ENCODE measurements around the gene SH3YL1. TPM values are rescaled to one million over a fixed set of nuclear protein-coding genes. Genes with fewer than 3 reads are reported as not detected.

The SH3YL1 gene
- total RNA-seq, 1 experiment from 2014 or later = 26.5 TPM

DNA sequence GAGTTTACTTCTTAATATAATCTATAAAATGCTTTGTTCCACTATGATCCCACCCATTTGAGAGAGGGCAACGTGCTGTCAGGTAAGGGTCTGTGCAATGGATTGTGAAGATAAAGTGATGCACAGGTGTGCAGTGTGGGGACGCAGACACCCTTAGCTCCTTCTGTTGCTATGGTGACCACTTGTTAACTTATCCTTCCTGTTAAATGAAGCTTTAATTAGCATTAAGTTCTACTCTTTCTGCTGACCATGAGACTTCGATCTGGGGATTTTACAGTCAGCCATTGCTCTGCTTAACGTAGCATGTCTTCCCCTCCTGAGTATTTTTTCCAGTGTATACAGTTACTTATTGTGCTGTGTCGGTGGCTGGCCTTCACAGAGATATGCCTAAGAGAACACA is 47.2 kb upstream of the SH3YL1 start:
- Histone ChIP-seq H4K8ac (replicated peaks; ENCODE audit: insufficient read length, low read depth, low read length) (no peak overlapping the region), H2BK12ac (ENCODE audit: insufficient read length, low read depth, low read length) (no peak overlapping the region), H3K18ac (ENCODE audit: insufficient read length, low read depth, low read length) (no peak overlapping the region), H3K23me2 (ENCODE audit: insufficient read length, low read depth, low read length, poor library complexity, severe bottlenecking) (no peaks in the 10 kb centered on the region), H3K56ac (ENCODE audit: insufficient read length, low read depth, low read length) (no peak overlapping the region), H2AFZ (ENCODE audit: low read length) (no peak overlapping the region), H2BK120ac (ENCODE audit: low read depth, low read length, poor library complexity, severe bottlenecking) (no peak overlapping the region), H3K4me1 (ENCODE audit: insufficient read depth, low read length) (peaks cover 2% of the 10 kb centered on the region; the same call in 1 of the 2 replicates), H3K27ac (ENCODE audit: insufficient read length, low read depth, low read length) (no peak overlapping the region), H3K9me3 (ENCODE audit: control insufficient read depth, low read depth, low read length) (no peaks in the 10 kb centered on the region), H4K91ac (ENCODE audit: insufficient read length, low read depth, low read length) (no peak overlapping the region), H3K79me2 (ENCODE audit: insufficient read depth, low read length) (no peaks in the 10 kb centered on the region), H3T11ph (ENCODE audit: low read length) (no peak overlapping the region), H2BK5ac (ENCODE audit: insufficient read length, low read length) (no peak overlapping the region), H3K4me2 (ENCODE audit: insufficient read depth, insufficient read length, low read length) (no peak overlapping the region), H4K20me1 (ENCODE audit: control insufficient read depth, insufficient read depth, insufficient read length) (no peaks in the 10 kb centered on the region), H3K27me3 (ENCODE audit: insufficient read depth, low read length) (no peaks in the 10 kb centered on the region), H3K79me1 (ENCODE audit: insufficient read depth, low read depth, low read length, poor library complexity, severe bottlenecking) (no peaks in the 10 kb centered on the region), H2AK5ac (ENCODE audit: insufficient read length, low read length) (no peak overlapping the region), H3K14ac (ENCODE audit: insufficient read depth, low read length) (no peak overlapping the region), H2BK20ac (ENCODE audit: low read depth, low read length, poor library complexity, severe bottlenecking) (no peak overlapping the region), H4K5ac (ENCODE audit: insufficient read length, low read depth, low read length) (no peak overlapping the region), H3K9ac (ENCODE audit: extremely low read depth, insufficient read length, low read length) (no peak overlapping the region), H2BK15ac (ENCODE audit: low read depth, low read length) (no peak overlapping the region), H3K4ac (ENCODE audit: low read depth, low read length) (no peak overlapping the region), H3K23ac (ENCODE audit: insufficient read length, low read depth, low read length) (no peak overlapping the region)
- no peaks in the 10 kb centered on the region; a peak in 1 of 7 replicates for H3K36me3 Mint-ChIP-seq (ENCODE audit: insufficient read depth in 1 of 3, low read depth in 3 of 3)
- peaks cover 21 to 32% of the 10 kb centered on the region in 2 experiments for H3K4me1 Mint-ChIP-seq
- WGBS (ENCODE audit: extremely low coverage, insufficient read length, low lambda C conversion rate) = no CpG with 5 or more reads among the region's 5 CpGs
- H3K27me3 Mint-ChIP-seq (ENCODE audit: low read depth) = peaks cover 3% of the 10 kb centered on the region
- H3K9me3 Mint-ChIP-seq = no peaks in the 10 kb centered on the region
- H3K27ac Mint-ChIP-seq = no peak overlapping the region
- DNase-seq = no peak
- TF ChIP-seq CTCF (conservative IDR thresholded peaks at IDR 0.05) = no peak
- H3K4me3 Mint-ChIP-seq = no peak overlapping the region

Data from H9 (cell line).